ENCODE measurements around the gene OTOF.

GRCh38 chr2:26463244-26464192 lies 14.4 kb downstream of the OTOF start:
- TF ChIP-seq, protein P1, sequence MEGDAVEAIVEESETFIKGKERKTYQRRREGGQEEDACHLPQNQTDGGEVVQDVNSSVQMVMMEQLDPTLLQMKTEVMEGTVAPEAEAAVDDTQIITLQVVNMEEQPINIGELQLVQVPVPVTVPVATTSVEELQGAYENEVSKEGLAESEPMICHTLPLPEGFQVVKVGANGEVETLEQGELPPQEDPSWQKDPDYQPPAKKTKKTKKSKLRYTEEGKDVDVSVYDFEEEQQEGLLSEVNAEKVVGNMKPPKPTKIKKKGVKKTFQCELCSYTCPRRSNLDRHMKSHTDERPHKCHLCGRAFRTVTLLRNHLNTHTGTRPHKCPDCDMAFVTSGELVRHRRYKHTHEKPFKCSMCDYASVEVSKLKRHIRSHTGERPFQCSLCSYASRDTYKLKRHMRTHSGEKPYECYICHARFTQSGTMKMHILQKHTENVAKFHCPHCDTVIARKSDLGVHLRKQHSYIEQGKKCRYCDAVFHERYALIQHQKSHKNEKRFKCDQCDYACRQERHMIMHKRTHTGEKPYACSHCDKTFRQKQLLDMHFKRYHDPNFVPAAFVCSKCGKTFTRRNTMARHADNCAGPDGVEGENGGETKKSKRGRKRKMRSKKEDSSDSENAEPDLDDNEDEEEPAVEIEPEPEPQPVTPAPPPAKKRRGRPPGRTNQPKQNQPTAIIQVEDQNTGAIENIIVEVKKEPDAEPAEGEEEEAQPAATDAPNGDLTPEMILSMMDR (IDR thresholded peaks at IDR 0.05), result no peak
- TF ChIP-seq POLR2A (IDR thresholded peaks at IDR 0.05), result no peak
